A673 (cell line): Measurements from ENCODE around the gene FAM114A2. TPM values are rescaled to one million over a fixed set of nuclear protein-coding genes. Genes with fewer than 3 reads are reported as not detected.

Experiments
- BruUV-seq: library from RNA; stranded (reverse); fragments of 400-500 nt; replicated peaks from 2 replicates; lab custom pipeline; 2021; lab: Mats Ljungman, UMichigan
- CTCF ChIA-PET: fragments of 300-600 bp; sonication (Branson Sonifier 250); formaldehyde crosslinking; loops from one replicate; lab custom pipeline; 2022; ENCODE audit warnings: antibody characterized with exemption; lab: Charles Lee
- POLR2A ChIA-PET: fragments of 300-600 bp; sonication (Branson Sonifier 250); formaldehyde crosslinking; loops from one replicate; lab custom pipeline; 2022; ENCODE audit warnings: antibody characterized with exemption; ENCODE audit not compliant: low non-redundant PET; lab: Charles Lee
- DNase-seq: peaks from one replicate; pipeline ENCODE4 v3.0.0-alpha.2; 2015; ENCODE audit warnings: low spot score
- H3K27ac ChIP-seq: fragments of 200-600 bp; sonication (generic); 2 replicates; pipeline ENCODE4 v1.5.1; 2016; ENCODE audit warnings: mixed run types, low read depth, mild to moderate bottlenecking, mixed read lengths, antibody characterized with exemption, low read length; ENCODE audit not compliant: poor library complexity, severe bottlenecking
- H3K27me3 ChIP-seq: fragments of 200-600 bp; sonication (generic); replicated peaks from 2 replicates; pipeline ENCODE4 v1.6.1; 2017; ENCODE audit warnings: mixed run types, low read depth, mild to moderate bottlenecking, mixed read lengths, antibody characterized with exemption, low read length; ENCODE audit not compliant: insufficient read depth, poor library complexity
- H3K36me3 ChIP-seq: fragments of 200-600 bp; sonication (generic); 2 replicates; pipeline ENCODE4 v1.6.1; 2016; ENCODE audit warnings: mixed run types, mild to moderate bottlenecking, mixed read lengths, antibody characterized with exemption, low read length; ENCODE audit not compliant: insufficient read depth, poor library complexity, severe bottlenecking
- H3K4me1 ChIP-seq: fragments of 200-600 bp; sonication (generic); 2 replicates; pipeline ENCODE4 v1.6.1; 2017; ENCODE audit warnings: mixed run types, mild to moderate bottlenecking, mixed read lengths, antibody characterized with exemption, low read length; ENCODE audit not compliant: insufficient read depth, poor library complexity, severe bottlenecking
- H3K4me3 ChIP-seq: fragments of 200-600 bp; sonication (generic); 2 replicates; pipeline ENCODE4 v1.5.1; 2016; ENCODE audit warnings: low read depth, mixed run types, mild to moderate bottlenecking, mixed read lengths, low read length; ENCODE audit not compliant: poor library complexity, severe bottlenecking
- H3K9me3 ChIP-seq: fragments of 200-600 bp; sonication (generic); 2 replicates; pipeline ENCODE4 v1.6.1; 2016; ENCODE audit warnings: mixed run types, low read depth, mild to moderate bottlenecking, mixed read lengths, antibody characterized with exemption, low read length; ENCODE audit not compliant: poor library complexity, severe bottlenecking
- CTCF ChIP-seq: fragments of 300-800, 200-600 bp; sonication (generic); conservative IDR thresholded peaks from 2 replicates; pipeline ENCODE4 v1.5.1; 2017; ENCODE audit warnings: low read depth, mild to moderate bottlenecking, antibody characterized with exemption, low read length, moderate library complexity, mixed read lengths
- EZH2 ChIP-seq: fragments of 200-600 bp; sonication (generic); IDR thresholded peaks from 2 replicates; pipeline ENCODE4 v1.6.1; 2017; ENCODE audit warnings: borderline replicate concordance, low read depth, mild to moderate bottlenecking, mixed read lengths, antibody characterized with exemption, low read length; ENCODE audit not compliant: poor library complexity, severe bottlenecking
- intact Hi-C: fragments of 100-400 bp; cut with micrococcal nuclease; formaldehyde crosslinking; loops from one replicate; pipeline ENCODE4 v1.10.0; 2022; ENCODE audit not compliant: unreplicated experiment
- total RNA-seq: library from RNA; stranded (reverse); gene quantifications from 2 replicates; pipeline ENCODE4 v1.2.3, GENCODE V29; 2021

The FAM114A2 gene
- total RNA-seq, 1 experiment from 2014 or later: 23.5 TPM

GRCh38 chr5:154078272-154078671, 39.6 kb upstream of the FAM114A2 start:
- POLR2A ChIA-PET: no interaction called here
- DNase-seq: peak; percentile 95
- no peak overlapping the region for H3K4me3 ChIP-seq
- intact Hi-C loops: loop anchor here (5.0 to 10.0 kb wide), 2 partner anchors 184 to 527 kb away; no protein-coding TSS in a partner anchor
- H3K4me1 ChIP-seq: peaks cover 37% of the 10 kb centered on the region
- no peak overlapping the region for H3K27ac ChIP-seq
- H3K27me3 ChIP-seq: no peaks in the 10 kb centered on the region
- CTCF ChIA-PET: interaction anchor here (1.1 kb wide), 1 partner anchor 327 kb away, joined by 4 read pairs; no protein-coding TSS in a partner anchor
- BruUV-seq: no TSS peak
- TF ChIP-seq CTCF: no peak
- TF ChIP-seq EZH2: no peak
- H3K9me3 ChIP-seq: no peaks in the 10 kb centered on the region
- H3K36me3 ChIP-seq: no peaks in the 10 kb centered on the region

GRCh38 chr5:154077696-154078095, 39.0 kb upstream of the FAM114A2 start:
- no peaks in the 10 kb centered on the region for H3K27me3 ChIP-seq
- TF ChIP-seq CTCF (no peak), EZH2 (no peak)
- BruUV-seq: no TSS peak
- H3K27ac ChIP-seq: no peak overlapping the region
- H3K4me1 ChIP-seq: peaks cover 37% of the 10 kb centered on the region
- intact Hi-C loops: loop anchor here (5.0 to 10.0 kb wide), 2 partner anchors 185 to 527 kb away; no protein-coding TSS in a partner anchor
- no peak overlapping the region for H3K4me3 ChIP-seq
- H3K9me3 ChIP-seq: no peaks in the 10 kb centered on the region
- POLR2A ChIA-PET: no interaction called here
- no peak for DNase-seq
- CTCF ChIA-PET: interaction anchor here (1.1 kb wide), 1 partner anchor 327 kb away, joined by 4 read pairs; no protein-coding TSS in a partner anchor
- H3K36me3 ChIP-seq: no peaks in the 10 kb centered on the region

GRCh38 chr5:154076240-154076922, 37.7 kb upstream of the FAM114A2 start:
- BruUV-seq: no TSS peak
- no peak for TF ChIP-seq CTCF
- no peak for TF ChIP-seq EZH2
- DNase-seq: no peak
- peaks cover 41% of the 10 kb centered on the region for H3K4me1 ChIP-seq
- intact Hi-C loops: loop anchor here (5.0 to 10.0 kb wide), 2 partner anchors 186 to 528 kb away; no protein-coding TSS in a partner anchor
- no peaks in the 10 kb centered on the region for H3K9me3 ChIP-seq
- H3K27ac ChIP-seq: no peak overlapping the region
- H3K27me3 ChIP-seq: no peaks in the 10 kb centered on the region
- ChIA-PET CTCF (interaction anchor here (0.6 kb wide), 1 partner anchor 390 kb away, joined by 3 read pairs; no protein-coding TSS in a partner anchor), POLR2A (no interaction called here)
- no peaks in the 10 kb centered on the region for H3K36me3 ChIP-seq
- no peak overlapping the region for H3K4me3 ChIP-seq
